Mesothelial cell of epicardium (in vitro differentiated cells): ENCODE measurements around the gene FBN1. TPM values are rescaled to one million over a fixed set of nuclear protein-coding genes. Genes with fewer than 3 reads are reported as not detected.

ENCODE experiments used
- DNase-seq, 2 experiments: peaks; one replicate each; pipeline ENCODE4 v3.0.0; 2021; ENCODE audit warnings: low spot score in 2 of 2; ENCODE audit not compliant: unreplicated experiment in 2 of 2
- H3K27ac Mint-ChIP-seq: 2 replicates; pipeline ENCODE4 v1.8.0; 2021; ENCODE audit warnings: mixed read lengths
- H3K27me3 Mint-ChIP-seq: 2 replicates; pipeline ENCODE4 v1.8.0; 2021; ENCODE audit warnings: low read depth, mixed read lengths
- H3K36me3 Mint-ChIP-seq: 2 replicates; pipeline ENCODE4 v1.8.0; 2021; ENCODE audit warnings: mixed read lengths
- H3K4me1 Mint-ChIP-seq: 2 replicates; pipeline ENCODE4 v1.8.0; 2021; ENCODE audit warnings: mixed read lengths
- H3K4me3 Mint-ChIP-seq: 2 replicates; pipeline ENCODE4 v1.8.0; 2021; ENCODE audit warnings: mild to moderate bottlenecking, moderate library complexity, mixed read lengths
- H3K9me3 Mint-ChIP-seq: 2 replicates; pipeline ENCODE4 v1.8.0; 2021; ENCODE audit warnings: mixed read lengths
- CTCF ChIP-seq: fragments of 200-600 bp; sonication (generic); IDR thresholded peaks from one replicate; pipeline ENCODE4 v1.5.0; 2021; ENCODE audit warnings: antibody characterized with exemption; ENCODE audit not compliant: unreplicated experiment
- total RNA-seq: library from RNA; stranded (reverse); gene quantifications from 3 replicates; pipeline ENCODE4 v1.2.1, GENCODE V29; 2021

FBN1 gene
- total RNA-seq, 1 donor from 2014 or later, result 67.9 TPM

- H3K4me1 Mint-ChIP-seq, result peaks cover 13% of the 10 kb centered on the region
- TF ChIP-seq CTCF, result no peak
- H3K27ac Mint-ChIP-seq, result no peak overlapping the region
- H3K27me3 Mint-ChIP-seq, result peaks cover under 1% of the 10 kb centered on the region
- no peak for DNase-seq
- H3K9me3 Mint-ChIP-seq, result no peaks in the 10 kb centered on the region
- H3K36me3 Mint-ChIP-seq, result no peaks in the 10 kb centered on the region
- no peak overlapping the region for H3K4me3 Mint-ChIP-seq
Observed at GRCh38 chr15:48637639-48638038, 7.9 kb downstream of the FBN1 start.

GRCh38 chr15:48636511-48636910 is 9.0 kb downstream of the FBN1 start:
- H3K36me3 Mint-ChIP-seq, result no peaks in the 10 kb centered on the region
- H3K27me3 Mint-ChIP-seq, result no peaks in the 10 kb centered on the region
- no peak for TF ChIP-seq CTCF
- no peaks in the 10 kb centered on the region for H3K9me3 Mint-ChIP-seq
- H3K4me1 Mint-ChIP-seq, result peaks cover 13% of the 10 kb centered on the region
- no peak overlapping the region for H3K4me3 Mint-ChIP-seq
- no peak overlapping the region for H3K27ac Mint-ChIP-seq
- no peak for DNase-seq

GRCh38 chr15:48634893-48635292 is 10.6 kb downstream of the FBN1 start:
- no peak for DNase-seq
- Mint-ChIP-seq H3K36me3 (no peaks in the 10 kb centered on the region), H3K4me3 (no peak overlapping the region), H3K4me1 (peaks cover 13% of the 10 kb centered on the region), H3K27me3 (no peaks in the 10 kb centered on the region), H3K27ac (no peak overlapping the region), H3K9me3 (no peaks in the 10 kb centered on the region)
- TF ChIP-seq CTCF, result no peak

GRCh38 chr15:48634096-48634495 is 11.4 kb downstream of the FBN1 start:
- TF ChIP-seq CTCF, result no peak
- Mint-ChIP-seq H3K36me3 (no peaks in the 10 kb centered on the region), H3K27me3 (no peaks in the 10 kb centered on the region), H3K4me1 (peaks cover 13% of the 10 kb centered on the region), H3K9me3 (no peaks in the 10 kb centered on the region), H3K4me3 (no peak overlapping the region), H3K27ac (no peak overlapping the region)
- no peak for DNase-seq

GRCh38 chr15:48632651-48633050 is 12.9 kb downstream of the FBN1 start:
- peaks cover 11% of the 10 kb centered on the region for H3K4me1 Mint-ChIP-seq
- no peaks in the 10 kb centered on the region for H3K27me3 Mint-ChIP-seq
- DNase-seq, result no peak
- TF ChIP-seq CTCF, result no peak
- H3K4me3 Mint-ChIP-seq, result no peak overlapping the region
- no peak overlapping the region for H3K27ac Mint-ChIP-seq
- H3K9me3 Mint-ChIP-seq, result no peaks in the 10 kb centered on the region
- no peaks in the 10 kb centered on the region for H3K36me3 Mint-ChIP-seq

GRCh38 chr15:48631176-48631770 is 14.2 kb downstream of the FBN1 start:
- Mint-ChIP-seq H3K4me3 (no peak overlapping the region), H3K4me1 (peaks cover 11% of the 10 kb centered on the region), H3K36me3 (no peaks in the 10 kb centered on the region), H3K27me3 (no peaks in the 10 kb centered on the region), H3K9me3 (no peaks in the 10 kb centered on the region), H3K27ac (no peak overlapping the region)
- DNase-seq, result no peak
- TF ChIP-seq CTCF, result no peak
